ENCODE measurements around the gene BTBD2. TPM values are rescaled to one million over a fixed set of nuclear protein-coding genes. Genes with fewer than 3 reads are reported as not detected.

The BTBD2 gene
- polyA plus RNA-seq, 3 donors, result 2.8 to 36.0 (median 3.3) TPM

DNA sequence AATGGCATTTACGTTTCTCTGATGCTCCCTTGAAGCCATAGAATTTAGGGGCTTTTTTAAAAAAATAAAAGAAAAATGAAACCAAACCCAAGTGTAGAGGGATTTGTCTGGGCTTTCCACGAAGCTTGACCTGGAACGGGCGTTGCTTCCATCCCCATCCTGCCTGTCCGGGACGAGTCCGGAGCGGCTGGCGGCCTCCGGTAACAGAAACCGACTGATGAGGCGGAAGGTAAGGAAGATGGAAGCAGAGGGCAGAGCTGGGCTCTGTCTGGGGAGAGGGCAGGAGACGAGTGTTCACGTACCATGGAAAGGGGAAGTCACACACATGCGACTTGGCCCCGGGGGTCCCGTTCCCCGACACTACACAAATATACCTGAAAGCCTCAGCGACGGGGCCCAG lies 34.3 kb downstream of the BTBD2 start:
- Mint-ChIP-seq H3K4me1 (no peaks in the 10 kb centered on the region), H3K36me3 (peaks cover 32 to 74% of the 10 kb centered on the region in 2 donors), H3K9me3 (no peaks in the 10 kb centered on the region), H3K27ac (peak overlapping the region in 2 of 7 donors; percentile 75 to 86), H3K4me3 (no peak overlapping the region), H3K27me3 (ENCODE audit: low read depth in 3 of 3) (no peaks in the 10 kb centered on the region)
- H3K4me1 ChIP-seq (ENCODE audit: control insufficient read depth in 1 of 2, insufficient read depth in 2 of 2, low read length in 2 of 2), result no peaks in the 10 kb centered on the region
- H3K9ac ChIP-seq (ENCODE audit: insufficient read depth, low read length, poor library complexity, severe bottlenecking), result no peak overlapping the region
- H3K27me3 ChIP-seq (ENCODE audit: control insufficient read depth in 2 of 2, insufficient read depth in 2 of 2, low read length in 2 of 2), result no peaks in the 10 kb centered on the region
- no peak overlapping the region for H2AFZ ChIP-seq (ENCODE audit: insufficient read depth, low read depth, low read length, poor library complexity, severe bottlenecking)
- no peak for DNase-seq
- H3K4me2 ChIP-seq (replicated peaks; ENCODE audit: extremely low read depth, low read length, poor library complexity, severe bottlenecking), result no peak overlapping the region
- no peak overlapping the region for H3K27ac ChIP-seq (ENCODE audit: low read depth in 1 of 2, low read length in 2 of 2)
- H3K4me3 ChIP-seq (replicated peaks in 1 of 3; ENCODE audit: low read depth in 2 of 3, low read length in 3 of 3), result no peak overlapping the region
- TF ChIP-seq, protein P1, sequence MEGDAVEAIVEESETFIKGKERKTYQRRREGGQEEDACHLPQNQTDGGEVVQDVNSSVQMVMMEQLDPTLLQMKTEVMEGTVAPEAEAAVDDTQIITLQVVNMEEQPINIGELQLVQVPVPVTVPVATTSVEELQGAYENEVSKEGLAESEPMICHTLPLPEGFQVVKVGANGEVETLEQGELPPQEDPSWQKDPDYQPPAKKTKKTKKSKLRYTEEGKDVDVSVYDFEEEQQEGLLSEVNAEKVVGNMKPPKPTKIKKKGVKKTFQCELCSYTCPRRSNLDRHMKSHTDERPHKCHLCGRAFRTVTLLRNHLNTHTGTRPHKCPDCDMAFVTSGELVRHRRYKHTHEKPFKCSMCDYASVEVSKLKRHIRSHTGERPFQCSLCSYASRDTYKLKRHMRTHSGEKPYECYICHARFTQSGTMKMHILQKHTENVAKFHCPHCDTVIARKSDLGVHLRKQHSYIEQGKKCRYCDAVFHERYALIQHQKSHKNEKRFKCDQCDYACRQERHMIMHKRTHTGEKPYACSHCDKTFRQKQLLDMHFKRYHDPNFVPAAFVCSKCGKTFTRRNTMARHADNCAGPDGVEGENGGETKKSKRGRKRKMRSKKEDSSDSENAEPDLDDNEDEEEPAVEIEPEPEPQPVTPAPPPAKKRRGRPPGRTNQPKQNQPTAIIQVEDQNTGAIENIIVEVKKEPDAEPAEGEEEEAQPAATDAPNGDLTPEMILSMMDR (IDR thresholded peaks at IDR 0.05), result no peak
- peaks cover 56 to 89% of the 10 kb centered on the region in 2 donors for H3K36me3 ChIP-seq (replicated peaks in 1 of 2; ENCODE audit: control insufficient read depth in 1 of 2, insufficient read depth in 2 of 2, low read length in 2 of 2)
- no peaks in the 10 kb centered on the region for H3K9me3 ChIP-seq (replicated peaks in 1 of 2; ENCODE audit: control insufficient read depth in 1 of 2, insufficient read depth in 1 of 2, low read length in 2 of 2)
- H4K20me1 ChIP-seq (ENCODE audit: insufficient read depth, low read length), result peaks cover 79% of the 10 kb centered on the region
- intact Hi-C loops (cut with micrococcal nuclease), result no loop called here
- WGBS (ENCODE audit: insufficient coverage), result 91% methylated on average over 17 of the region's 20 CpGs
- H3K79me2 ChIP-seq (ENCODE audit: insufficient read depth, low read length), result peaks cover 13% of the 10 kb centered on the region

DNA sequence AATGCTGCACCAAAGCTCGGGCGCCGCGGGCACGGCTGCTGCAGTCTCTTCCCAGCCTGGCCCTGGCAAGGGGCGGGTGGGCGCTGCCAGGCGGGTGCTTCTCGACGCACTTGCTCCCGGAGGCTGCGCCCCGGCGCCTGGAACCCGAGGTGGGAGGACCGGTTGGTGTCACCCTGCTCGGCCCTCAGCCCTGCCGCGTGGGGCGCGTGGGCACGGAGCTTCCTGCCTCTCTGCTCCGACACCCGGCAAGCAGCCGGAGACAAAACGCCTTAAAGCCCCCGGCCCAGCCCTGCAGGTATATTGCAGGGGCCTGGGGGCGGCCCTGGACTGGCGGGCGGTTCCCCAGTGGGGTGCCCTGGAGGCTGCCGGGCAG lies 34.7 kb downstream of the BTBD2 start:
- H4K20me1 ChIP-seq (ENCODE audit: insufficient read depth, low read length), result peaks cover 79% of the 10 kb centered on the region
- H3K27ac Mint-ChIP-seq, result peak overlapping the region in 1 of 7 donors; percentile 86
- no peaks in the 10 kb centered on the region for H3K27me3 ChIP-seq (ENCODE audit: control insufficient read depth in 2 of 2, insufficient read depth in 2 of 2, low read length in 2 of 2)
- 95% methylated on average over 30 of the region's 31 CpGs for WGBS (ENCODE audit: insufficient coverage)
- H3K9ac ChIP-seq (ENCODE audit: insufficient read depth, low read length, poor library complexity, severe bottlenecking), result no peak overlapping the region
- no peak overlapping the region for H3K4me2 ChIP-seq (replicated peaks; ENCODE audit: extremely low read depth, low read length, poor library complexity, severe bottlenecking)
- H3K79me2 ChIP-seq (ENCODE audit: insufficient read depth, low read length), result peaks cover 18% of the 10 kb centered on the region
- no peak overlapping the region for H3K4me3 ChIP-seq (replicated peaks in 1 of 3; ENCODE audit: low read depth in 2 of 3, low read length in 3 of 3)
- TF ChIP-seq, protein P1 (IDR thresholded peaks at IDR 0.05), result no peak
- H3K36me3 ChIP-seq (replicated peaks in 1 of 2; ENCODE audit: control insufficient read depth in 1 of 2, insufficient read depth in 2 of 2, low read length in 2 of 2), result peaks cover 55 to 89% of the 10 kb centered on the region in 2 donors
- H2AFZ ChIP-seq (ENCODE audit: insufficient read depth, low read depth, low read length, poor library complexity, severe bottlenecking), result no peak overlapping the region
- intact Hi-C loops (cut with micrococcal nuclease), result no loop called here
- no peak overlapping the region for H3K4me3 Mint-ChIP-seq
- H3K27ac ChIP-seq (ENCODE audit: low read depth in 1 of 2, low read length in 2 of 2), result no peak overlapping the region
- no peak for DNase-seq
- H3K27me3 Mint-ChIP-seq (ENCODE audit: low read depth in 3 of 3), result no peaks in the 10 kb centered on the region
- no peaks in the 10 kb centered on the region for H3K4me1 Mint-ChIP-seq
- no peaks in the 10 kb centered on the region for H3K9me3 ChIP-seq (replicated peaks in 1 of 2; ENCODE audit: control insufficient read depth in 1 of 2, insufficient read depth in 1 of 2, low read length in 2 of 2)
- H3K36me3 Mint-ChIP-seq, result peaks cover 32 to 74% of the 10 kb centered on the region in 2 donors
- no peaks in the 10 kb centered on the region for H3K4me1 ChIP-seq (ENCODE audit: control insufficient read depth in 1 of 2, insufficient read depth in 2 of 2, low read length in 2 of 2)
- no peaks in the 10 kb centered on the region for H3K9me3 Mint-ChIP-seq
